ENCODE measurements around the gene USP44.

The USP44 gene

GRCh38 chr12:95541436-95541835 is 9.8 kb downstream of the USP44 start:
- no peak overlapping the region for H3K4me3 ChIP-seq (ENCODE audit: low read length)

GRCh38 chr12:95538656-95539055 is 12.6 kb downstream of the USP44 start:
- no peak overlapping the region for H3K4me3 ChIP-seq (ENCODE audit: low read length)
- no peak for TF ChIP-seq ZNF274 (IDR thresholded peaks at IDR 0.05; ENCODE audit: low read depth, low read length)

More at GRCh38 chr12:95541436-95541835, 9.8 kb downstream of the USP44 start:
- TF ChIP-seq ZNF274 (IDR thresholded peaks at IDR 0.05; ENCODE audit: low read depth, low read length): no peak

- no peak for TF ChIP-seq ZNF274 (IDR thresholded peaks at IDR 0.05; ENCODE audit: low read depth, low read length)
- H3K4me3 ChIP-seq (ENCODE audit: low read length): no peak overlapping the region
These were observed 13.3 kb downstream of the USP44 start for GRCh38 chr12:95538006-95538405.

GRCh38 chr12:95533985-95534384 is 17.3 kb downstream of the USP44 start:
- TF ChIP-seq ZNF274 (IDR thresholded peaks at IDR 0.05; ENCODE audit: low read depth, low read length): no peak
- no peak overlapping the region for H3K4me3 ChIP-seq (ENCODE audit: low read length)

GRCh38 chr12:95532851-95533250 is 18.4 kb downstream of the USP44 start:
- no peak overlapping the region for H3K4me3 ChIP-seq (ENCODE audit: low read length)
- no peak for TF ChIP-seq ZNF274 (IDR thresholded peaks at IDR 0.05; ENCODE audit: low read depth, low read length)

- H3K4me3 ChIP-seq (ENCODE audit: low read length): no peak overlapping the region
- no peak for TF ChIP-seq ZNF274 (IDR thresholded peaks at IDR 0.05; ENCODE audit: low read depth, low read length)
These were observed 21.5 kb downstream of the USP44 start for GRCh38 chr12:95529693-95530225.

- no peak overlapping the region for H3K4me3 ChIP-seq (ENCODE audit: low read length)
- TF ChIP-seq ZNF274 (IDR thresholded peaks at IDR 0.05; ENCODE audit: low read depth, low read length): no peak
These were observed 22.8 kb downstream of the USP44 start for GRCh38 chr12:95528431-95528830.

- TF ChIP-seq ZNF274 (IDR thresholded peaks at IDR 0.05; ENCODE audit: low read depth, low read length): no peak
- no peak overlapping the region for H3K4me3 ChIP-seq (ENCODE audit: low read length)
These were observed 28.6 kb downstream of the USP44 start for GRCh38 chr12:95522692-95523091.

GRCh38 chr12:95520816-95521215 is 30.5 kb downstream of the USP44 start:
- TF ChIP-seq ZNF274 (IDR thresholded peaks at IDR 0.05; ENCODE audit: low read depth, low read length): no peak
- no peak overlapping the region for H3K4me3 ChIP-seq (ENCODE audit: low read length)

GRCh38 chr12:95518944-95519343 is 32.3 kb downstream of the USP44 start:
- H3K4me3 ChIP-seq (ENCODE audit: low read length): no peak overlapping the region
- TF ChIP-seq ZNF274 (IDR thresholded peaks at IDR 0.05; ENCODE audit: low read depth, low read length): no peak

- no peak for TF ChIP-seq ZNF274 (IDR thresholded peaks at IDR 0.05; ENCODE audit: low read depth, low read length)
- H3K4me3 ChIP-seq (ENCODE audit: low read length): no peak overlapping the region
These were observed 34.0 kb downstream of the USP44 start for GRCh38 chr12:95517246-95517645.

- TF ChIP-seq ZNF274 (IDR thresholded peaks at IDR 0.05; ENCODE audit: low read depth, low read length): no peak
These were observed 34.5 kb downstream of the USP44 start for GRCh38 chr12:95516757-95517156.

GRCh38 chr12:95515197-95515596 is 36.1 kb downstream of the USP44 start:
- TF ChIP-seq ZNF274 (IDR thresholded peaks at IDR 0.05; ENCODE audit: low read depth, low read length): no peak

More at GRCh38 chr12:95516757-95517156, 34.5 kb downstream of the USP44 start:
- H3K4me3 ChIP-seq (ENCODE audit: low read length): no peak overlapping the region

GRCh38 chr12:95513599-95513998 is 37.7 kb downstream of the USP44 start:
- H3K4me3 ChIP-seq (ENCODE audit: low read length): no peak overlapping the region
- TF ChIP-seq ZNF274 (IDR thresholded peaks at IDR 0.05; ENCODE audit: low read depth, low read length): no peak

More at GRCh38 chr12:95515197-95515596, 36.1 kb downstream of the USP44 start:
- H3K4me3 ChIP-seq (ENCODE audit: low read length): no peak overlapping the region

- H3K4me3 ChIP-seq (ENCODE audit: low read length): no peak overlapping the region
- TF ChIP-seq ZNF274 (IDR thresholded peaks at IDR 0.05; ENCODE audit: low read depth, low read length): no peak
These were observed 39.3 kb downstream of the USP44 start for GRCh38 chr12:95511977-95512376.

GRCh38 chr12:95509300-95509699 is 42.0 kb downstream of the USP44 start:
- H3K4me3 ChIP-seq (ENCODE audit: low read length): no peak overlapping the region
- no peak for TF ChIP-seq ZNF274 (IDR thresholded peaks at IDR 0.05; ENCODE audit: low read depth, low read length)

All from GM08714 (cell line).